ACC112 (cell line): ENCODE data around the gene SPATA16.
A peak's percentile ranks its signal among the peaks of the same experiment; 100 is the strongest.
"Not testable (repeated sequence)": the region's sequence is repeated elsewhere in the genome, so short reads cannot be mapped to it uniquely, and the experiment has no call there.

ENCODE experiments used
- H2AFZ ChIP-seq: fragments of 200-600 bp; sonication (generic); one replicate; pipeline ENCODE4 v1.6.0; 2017; ENCODE audit warnings: antibody characterized with exemption, low read length; ENCODE audit not compliant: unreplicated experiment
- H3K27ac ChIP-seq: fragments of 200-600 bp; sonication (generic); 2 replicates; pipeline ENCODE4 v1.5.1; 2014; ENCODE audit warnings: low read depth, mild to moderate bottlenecking, antibody characterized with exemption, low read length, moderate library complexity
- H3K27me3 ChIP-seq: fragments of 200-600 bp; sonication (generic); 2 replicates; pipeline ENCODE4 v1.6.1; 2014; ENCODE audit warnings: mild to moderate bottlenecking, antibody characterized with exemption, low read length, moderate library complexity, mixed read lengths; ENCODE audit not compliant: insufficient read depth
- H3K36me3 ChIP-seq: fragments of 200-600 bp; sonication (generic); 2 replicates; pipeline ENCODE4 v1.6.1; 2016; ENCODE audit warnings: mild to moderate bottlenecking, antibody characterized with exemption, low read length, moderate library complexity, mixed read lengths; ENCODE audit not compliant: insufficient read depth
- H3K4me1 ChIP-seq: fragments of 200-600 bp; sonication (generic); one replicate; pipeline ENCODE4 v1.6.1; 2016; ENCODE audit warnings: low read length, mixed read lengths; ENCODE audit not compliant: insufficient read depth, unreplicated experiment, control insufficient read depth
- H3K4me3 ChIP-seq: fragments of 200-600 bp; sonication (generic); 2 replicates; pipeline ENCODE4 v1.5.1; 2014; ENCODE audit warnings: mild to moderate bottlenecking, low read depth, low read length
- H3K79me2 ChIP-seq: fragments of 200-600 bp; sonication (generic); one replicate; pipeline ENCODE4 v1.6.0; 2016; ENCODE audit warnings: low read length; ENCODE audit not compliant: control insufficient read depth, unreplicated experiment, insufficient read depth

Gene SPATA16

DNA sequence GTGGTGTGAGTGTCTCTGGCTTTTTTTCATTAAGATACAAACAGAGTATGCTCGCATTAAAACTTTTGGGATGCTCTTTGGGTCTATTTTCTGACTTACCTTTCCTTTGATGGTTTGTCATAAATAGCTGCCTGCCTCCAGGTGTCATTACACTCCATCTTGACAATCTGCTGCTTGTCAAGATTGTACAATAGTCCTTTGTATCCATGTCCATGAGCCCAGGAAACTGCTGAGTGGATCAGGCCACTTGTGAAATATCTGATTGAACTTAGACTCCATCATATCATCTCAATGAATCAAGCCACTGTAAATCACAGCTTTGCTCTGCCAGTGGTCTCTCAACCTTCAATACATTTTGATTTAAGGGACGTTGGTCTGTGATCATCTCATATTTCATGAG, 255.3 kb downstream of the SPATA16 start:
- H3K79me2 ChIP-seq = no peaks in the 10 kb centered on the region
- no peaks in the 10 kb centered on the region for H3K27me3 ChIP-seq
- no peak overlapping the region for H3K27ac ChIP-seq
- H3K4me3 ChIP-seq = no peak overlapping the region
- no peak overlapping the region for H2AFZ ChIP-seq
- no peaks in the 10 kb centered on the region for H3K4me1 ChIP-seq
- H3K36me3 ChIP-seq = no peaks in the 10 kb centered on the region

GRCh38 chr3:172882563-172882962, 258.5 kb downstream of the SPATA16 start:
- Histone ChIP-seq H3K4me1 (no peaks in the 10 kb centered on the region), H2AFZ (no peak overlapping the region), H3K36me3 (no peaks in the 10 kb centered on the region), H3K4me3 (no peak overlapping the region), H3K27me3 (no peaks in the 10 kb centered on the region), H3K27ac (no peak overlapping the region), H3K79me2 (no peaks in the 10 kb centered on the region)

- not testable (repeated sequence) for H3K4me1 ChIP-seq, H3K27me3 ChIP-seq, H3K36me3 ChIP-seq, H3K4me3 ChIP-seq, H3K27ac ChIP-seq, H2AFZ ChIP-seq, H3K79me2 ChIP-seq
These were observed 261.7 kb downstream of the SPATA16 start for GRCh38 chr3:172879381-172879780.

DNA sequence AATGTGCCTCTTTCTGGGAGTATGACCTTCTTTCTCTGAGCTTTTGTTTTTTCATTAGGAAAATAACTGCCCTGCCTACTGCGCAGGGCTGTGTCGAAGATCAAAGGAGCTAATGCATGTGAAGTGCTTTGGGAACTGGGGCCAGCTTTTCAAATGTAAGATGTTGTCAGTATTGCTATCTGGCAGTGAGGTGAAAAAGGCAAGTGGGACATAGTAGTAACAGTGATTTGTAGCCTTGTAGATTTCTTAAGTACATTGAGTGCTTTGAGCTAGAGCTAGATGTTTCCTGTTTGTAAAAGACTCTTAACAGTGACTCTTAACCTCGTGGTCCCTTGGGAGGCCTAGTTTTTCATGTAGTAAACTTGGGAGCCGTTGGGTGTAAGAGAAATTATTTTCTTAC, 264.0 kb downstream of the SPATA16 start:
- no peaks in the 10 kb centered on the region for H3K4me1 ChIP-seq
- H3K4me3 ChIP-seq = no peak overlapping the region
- H2AFZ ChIP-seq = no peak overlapping the region
- H3K79me2 ChIP-seq = no peaks in the 10 kb centered on the region
- no peaks in the 10 kb centered on the region for H3K27me3 ChIP-seq
- no peaks in the 10 kb centered on the region for H3K36me3 ChIP-seq
- H3K27ac ChIP-seq = no peak overlapping the region

DNA sequence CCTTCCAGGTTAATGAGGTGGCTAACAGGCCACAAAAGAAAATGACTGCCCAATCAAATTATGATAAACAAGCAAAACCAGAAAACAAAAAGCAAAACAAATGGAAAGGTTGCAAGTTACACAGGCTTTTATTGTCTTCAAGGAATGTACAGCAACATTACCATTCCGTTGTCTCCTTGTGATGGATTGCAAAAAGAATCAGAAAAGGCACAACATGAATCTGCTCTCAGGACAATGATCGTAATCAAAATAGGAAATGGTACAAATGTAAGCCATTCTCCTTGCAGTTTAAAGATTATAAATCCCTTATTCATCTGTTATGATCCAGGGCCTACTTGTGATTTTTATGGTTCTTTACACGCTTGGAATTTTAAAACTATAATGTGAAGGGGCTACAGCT, 264.7 kb downstream of the SPATA16 start:
- H3K4me1 ChIP-seq = no peaks in the 10 kb centered on the region
- H3K27me3 ChIP-seq = no peaks in the 10 kb centered on the region
- H3K4me3 ChIP-seq = no peak overlapping the region
- no peak overlapping the region for H2AFZ ChIP-seq
- H3K27ac ChIP-seq = no peak overlapping the region
- no peaks in the 10 kb centered on the region for H3K79me2 ChIP-seq
- H3K36me3 ChIP-seq = no peaks in the 10 kb centered on the region

DNA sequence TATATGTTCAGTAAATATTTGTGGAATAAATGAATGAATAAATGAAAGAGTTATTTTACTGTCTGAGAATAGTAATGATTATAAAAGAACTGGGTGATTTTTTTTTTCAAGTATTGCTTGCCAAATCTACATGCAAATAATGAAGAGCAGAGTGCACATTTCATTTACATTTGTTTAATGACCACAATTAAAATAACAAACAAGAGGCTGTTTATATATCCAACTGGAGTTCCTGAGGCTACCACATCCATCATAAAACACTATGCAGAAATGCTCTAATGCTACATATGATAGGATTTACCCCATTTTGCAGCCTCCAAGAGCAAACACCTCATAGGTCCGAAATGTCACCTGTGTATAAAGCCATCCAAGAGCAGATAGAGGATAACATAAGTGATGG, 266.0 kb downstream of the SPATA16 start:
- H2AFZ ChIP-seq = no peak overlapping the region
- no peaks in the 10 kb centered on the region for H3K36me3 ChIP-seq
- H3K27me3 ChIP-seq = peaks cover 5% of the 10 kb centered on the region; the same call in 1 of the 2 replicates
- H3K4me3 ChIP-seq = no peak overlapping the region
- no peaks in the 10 kb centered on the region for H3K79me2 ChIP-seq
- no peak overlapping the region for H3K27ac ChIP-seq
- no peaks in the 10 kb centered on the region for H3K4me1 ChIP-seq

DNA sequence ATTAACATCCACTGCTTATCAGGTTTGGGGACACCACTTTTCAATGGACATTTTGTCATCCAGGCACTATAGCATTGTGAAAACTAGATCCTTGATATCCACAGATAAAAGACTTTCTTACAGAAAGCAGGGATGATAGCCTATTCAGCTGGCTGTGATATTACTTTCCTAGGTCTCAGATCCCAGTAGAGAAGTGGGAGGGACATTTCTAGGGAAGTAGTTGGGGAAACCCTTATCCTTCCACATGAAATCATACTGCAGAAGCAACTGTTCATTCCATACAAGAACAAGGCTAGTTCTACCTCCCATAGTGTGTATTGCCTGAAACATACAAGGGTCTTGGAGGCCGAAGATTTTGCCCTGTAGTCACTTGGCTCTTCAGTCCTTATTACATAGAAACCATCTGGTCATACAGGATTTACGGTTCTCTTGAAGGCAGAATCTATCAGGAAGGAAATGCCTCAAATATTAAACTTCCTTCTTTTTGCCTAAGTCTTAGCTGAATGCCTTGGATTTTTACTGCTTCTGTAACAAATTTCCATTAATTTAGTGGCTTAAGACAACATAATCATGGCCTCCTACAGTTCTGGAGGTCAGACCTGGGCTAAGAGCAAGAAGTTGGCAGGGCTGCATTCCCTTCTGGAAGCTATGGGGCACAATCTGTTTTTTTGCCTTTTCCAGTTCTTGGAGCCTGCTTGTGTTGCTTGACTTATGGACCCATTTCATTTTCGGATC, 271.1 kb downstream of the SPATA16 start:
- Histone ChIP-seq H3K4me1 (peaks cover 11% of the 10 kb centered on the region), H3K27ac (no peak overlapping the region), H3K4me3 (no peak overlapping the region), H3K79me2 (no peaks in the 10 kb centered on the region), H2AFZ (peak overlapping the region; percentile 6), H3K36me3 (no peaks in the 10 kb centered on the region), H3K27me3 (peaks cover 5% of the 10 kb centered on the region; the same call in 1 of the 2 replicates)

DNA sequence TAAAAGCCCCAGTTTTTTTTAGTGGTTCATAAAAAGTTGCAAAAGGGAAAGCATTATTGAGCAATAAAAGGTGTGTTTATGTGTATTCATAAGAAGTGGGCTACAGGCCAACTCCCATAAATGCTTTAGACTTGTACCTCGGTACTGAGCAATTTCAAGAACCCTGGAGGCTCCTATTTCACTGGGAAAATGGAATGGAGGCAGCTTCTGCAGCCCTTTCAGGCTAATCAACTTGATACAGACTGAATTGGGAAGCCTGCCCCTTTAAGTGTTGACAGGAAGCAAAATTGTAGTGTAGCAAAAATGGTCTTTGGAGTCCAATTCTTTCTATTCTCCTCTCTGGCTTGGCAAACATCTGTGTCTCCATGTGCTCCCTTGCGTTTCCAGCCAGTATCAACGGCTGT, 271.7 kb downstream of the SPATA16 start:
- H3K79me2 ChIP-seq = no peaks in the 10 kb centered on the region
- no peak overlapping the region for H3K4me3 ChIP-seq
- peaks cover 5% of the 10 kb centered on the region; the same call in 1 of the 2 replicates for H3K27me3 ChIP-seq
- peaks cover 11% of the 10 kb centered on the region for H3K4me1 ChIP-seq
- H2AFZ ChIP-seq = no peak overlapping the region
- no peak overlapping the region for H3K27ac ChIP-seq
- no peaks in the 10 kb centered on the region for H3K36me3 ChIP-seq

DNA sequence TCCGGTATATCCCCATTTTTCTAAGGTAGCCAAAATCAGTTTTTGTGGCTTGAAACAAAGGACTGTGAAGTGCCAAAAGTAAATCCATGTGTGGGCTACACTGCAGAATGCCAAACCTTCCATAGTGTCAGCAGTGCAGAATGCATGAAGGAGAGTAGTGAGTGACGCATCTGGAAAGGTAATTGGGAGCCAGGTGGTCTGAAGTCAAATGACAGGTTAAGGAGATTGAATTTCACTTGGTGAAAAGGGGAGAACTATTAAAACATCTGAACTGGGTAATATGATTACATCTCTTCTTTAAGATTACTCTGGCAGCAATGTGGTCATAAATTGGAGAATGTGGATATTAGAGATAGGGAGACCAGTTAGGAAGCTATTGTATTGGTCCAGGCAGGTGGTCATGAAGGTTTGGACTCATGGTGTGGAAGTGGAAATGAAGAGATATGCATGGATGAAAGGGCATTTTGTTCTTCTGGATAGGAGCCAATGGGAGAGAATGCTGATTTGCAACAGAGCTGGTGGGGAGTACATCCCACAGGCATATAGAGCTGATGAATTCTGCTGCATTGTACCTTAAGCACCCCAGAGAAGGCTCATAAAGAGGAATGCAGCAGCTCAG, 272.3 kb downstream of the SPATA16 start:
- peaks cover 11% of the 10 kb centered on the region for H3K4me1 ChIP-seq
- H3K79me2 ChIP-seq = no peaks in the 10 kb centered on the region
- H3K36me3 ChIP-seq = no peaks in the 10 kb centered on the region
- H3K27ac ChIP-seq = no peak overlapping the region
- H3K4me3 ChIP-seq = no peak overlapping the region
- H2AFZ ChIP-seq = no peak overlapping the region
- H3K27me3 ChIP-seq = peaks cover 5% of the 10 kb centered on the region; the same call in 1 of the 2 replicates

DNA sequence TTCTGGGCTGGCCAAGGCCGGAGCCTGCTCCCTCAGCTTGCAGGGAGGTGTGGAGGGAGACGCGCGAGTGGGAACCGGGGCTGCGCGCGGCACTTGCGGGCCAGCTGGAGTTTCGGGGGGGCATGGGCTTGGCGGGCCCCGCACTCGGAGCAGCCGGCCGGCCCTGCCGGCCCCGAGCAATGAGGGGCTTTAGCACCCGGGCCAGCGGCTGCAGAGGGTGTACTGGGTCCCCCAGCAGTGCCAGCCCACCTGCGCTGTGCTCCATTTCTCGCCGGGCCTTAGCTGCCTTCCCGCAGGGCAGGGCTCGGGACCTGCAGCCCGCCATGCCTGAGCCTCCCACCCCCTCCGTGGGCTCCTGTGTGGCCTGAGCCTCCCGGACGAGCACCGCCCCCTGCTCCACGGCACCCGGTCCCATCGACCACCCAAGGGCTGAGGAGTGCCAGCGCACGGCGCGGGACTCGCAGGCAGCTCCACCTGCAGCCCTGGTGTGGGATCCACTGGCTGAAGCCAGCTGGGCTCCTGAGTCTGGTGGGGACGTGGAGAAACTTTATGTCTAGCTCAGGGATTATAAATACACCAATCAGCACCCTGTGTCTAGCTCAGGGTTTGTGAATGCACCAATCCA, 274.2 kb downstream of the SPATA16 start:
- not testable (repeated sequence) for H3K36me3 ChIP-seq, H3K79me2 ChIP-seq

GRCh38 chr3:172859041-172859440, 282.0 kb downstream of the SPATA16 start:
- Histone ChIP-seq H3K79me2 (no peaks in the 10 kb centered on the region), H3K36me3 (no peaks in the 10 kb centered on the region), H3K4me3 (peak overlapping the region; percentile 3; the same call in 1 of the 2 replicates), H3K27ac (no peak overlapping the region), H3K27me3 (no peaks in the 10 kb centered on the region), H3K4me1 (peaks cover 33% of the 10 kb centered on the region), H2AFZ (no peak overlapping the region)

More for the DNA sequence above, 274.2 kb downstream of the SPATA16 start:
- not testable (repeated sequence) for H2AFZ ChIP-seq, H3K4me3 ChIP-seq, H3K27ac ChIP-seq, H3K27me3 ChIP-seq
- peaks cover 11% of the 10 kb centered on the region for H3K4me1 ChIP-seq
